ENCODE data around the gene ATP2A3. TPM values are rescaled to one million over a fixed set of nuclear protein-coding genes. Genes with fewer than 3 reads are reported as not detected.

ATP2A3 gene
- polyA plus RNA-seq, 3 donors: 6.9 to 46.5 (median 9.5) TPM

DNA sequence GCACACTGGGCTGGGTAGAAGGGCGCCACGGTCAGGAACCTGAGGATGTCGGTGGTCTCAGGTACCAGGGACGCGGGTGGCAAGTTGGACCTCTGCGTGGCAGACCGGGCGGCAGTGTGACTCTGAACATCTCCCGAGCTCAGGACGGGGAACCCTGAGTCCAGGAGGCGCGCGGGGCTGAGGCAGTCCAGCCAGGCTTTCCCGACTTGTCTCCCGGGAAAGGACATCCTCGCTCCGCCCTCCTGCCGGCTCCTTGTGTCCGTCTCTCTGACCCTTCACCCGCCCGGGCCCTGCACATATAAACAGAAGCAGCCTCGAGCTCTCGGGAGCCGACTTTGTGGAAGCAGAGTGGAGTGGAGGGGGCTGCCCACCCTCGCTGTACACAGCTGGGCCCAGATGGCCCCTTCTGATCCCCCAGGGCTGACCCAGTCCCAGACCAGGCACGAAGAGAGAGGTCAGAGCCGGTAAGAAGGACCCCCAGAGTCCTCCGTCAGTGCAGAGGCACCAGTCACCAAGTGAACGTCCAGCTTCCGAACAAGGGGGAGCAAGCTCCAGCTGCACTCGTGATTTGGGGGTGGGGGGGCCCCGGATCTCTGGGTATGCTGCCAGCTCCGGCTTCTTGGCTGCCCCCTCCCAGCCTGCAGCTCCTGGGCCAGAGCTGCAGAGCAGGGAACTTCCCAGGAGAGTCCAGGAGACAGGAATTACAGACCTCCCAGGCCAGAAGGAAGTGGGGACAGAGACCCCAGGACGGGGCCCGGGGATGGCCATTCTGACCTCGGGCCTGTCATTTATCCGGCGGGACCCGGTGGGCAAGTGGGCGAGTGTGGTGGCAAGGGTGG lies 39.5 kb downstream of the ATP2A3 start:
- no peak for DNase-seq
- TF ChIP-seq, protein P1, sequence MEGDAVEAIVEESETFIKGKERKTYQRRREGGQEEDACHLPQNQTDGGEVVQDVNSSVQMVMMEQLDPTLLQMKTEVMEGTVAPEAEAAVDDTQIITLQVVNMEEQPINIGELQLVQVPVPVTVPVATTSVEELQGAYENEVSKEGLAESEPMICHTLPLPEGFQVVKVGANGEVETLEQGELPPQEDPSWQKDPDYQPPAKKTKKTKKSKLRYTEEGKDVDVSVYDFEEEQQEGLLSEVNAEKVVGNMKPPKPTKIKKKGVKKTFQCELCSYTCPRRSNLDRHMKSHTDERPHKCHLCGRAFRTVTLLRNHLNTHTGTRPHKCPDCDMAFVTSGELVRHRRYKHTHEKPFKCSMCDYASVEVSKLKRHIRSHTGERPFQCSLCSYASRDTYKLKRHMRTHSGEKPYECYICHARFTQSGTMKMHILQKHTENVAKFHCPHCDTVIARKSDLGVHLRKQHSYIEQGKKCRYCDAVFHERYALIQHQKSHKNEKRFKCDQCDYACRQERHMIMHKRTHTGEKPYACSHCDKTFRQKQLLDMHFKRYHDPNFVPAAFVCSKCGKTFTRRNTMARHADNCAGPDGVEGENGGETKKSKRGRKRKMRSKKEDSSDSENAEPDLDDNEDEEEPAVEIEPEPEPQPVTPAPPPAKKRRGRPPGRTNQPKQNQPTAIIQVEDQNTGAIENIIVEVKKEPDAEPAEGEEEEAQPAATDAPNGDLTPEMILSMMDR (IDR thresholded peaks at IDR 0.05): no peak
- H3K27ac Mint-ChIP-seq: peak overlapping the region in 1 of 7 donors; percentile 50

DNA sequence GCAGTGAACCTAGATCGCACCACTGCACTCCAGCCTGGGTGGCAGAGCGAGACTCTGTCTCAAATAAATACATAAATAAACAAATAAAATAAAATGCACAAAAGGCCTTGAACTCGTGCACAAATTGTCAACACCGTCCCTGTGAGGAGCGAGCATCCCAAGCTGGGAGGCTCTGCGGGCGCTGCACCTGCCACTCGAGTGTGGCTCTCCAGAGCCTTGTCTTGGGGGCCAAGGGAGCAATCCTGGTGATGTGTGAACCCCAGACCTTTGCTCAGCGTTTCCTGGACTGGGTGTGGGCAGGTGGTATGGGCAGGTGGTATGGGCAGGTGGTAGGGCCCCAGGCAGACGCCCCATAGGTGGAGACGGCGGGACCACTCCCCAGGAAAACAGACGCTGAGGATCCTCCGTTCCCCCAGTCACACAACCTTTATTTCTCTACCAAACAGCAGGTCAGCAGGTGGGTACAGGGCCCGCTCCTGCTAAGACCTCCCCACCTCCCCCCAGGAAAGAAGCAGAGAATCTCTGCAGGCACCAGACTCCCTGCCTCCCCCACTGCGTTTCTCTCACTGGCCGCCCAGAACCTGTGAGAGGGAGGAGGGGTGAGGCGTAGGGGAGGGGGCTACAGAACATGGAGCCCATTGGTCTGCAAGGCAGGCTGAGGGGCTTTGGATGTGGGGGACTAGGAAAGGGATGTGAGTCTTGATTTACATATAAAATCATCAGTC lies 40.6 kb downstream of the ATP2A3 start:
- Histone ChIP-seq H3K36me3 (replicated peaks in 1 of 2; ENCODE audit: control insufficient read depth in 1 of 2, insufficient read depth in 2 of 2, low read length in 2 of 2) (peaks cover 28 to 40% of the 10 kb centered on the region in 2 donors), H3K27ac (ENCODE audit: low read depth in 1 of 2, low read length in 2 of 2) (no peak overlapping the region), H3K9ac (ENCODE audit: insufficient read depth, low read length, poor library complexity, severe bottlenecking) (no peak overlapping the region), H4K20me1 (ENCODE audit: insufficient read depth, low read length) (no peaks in the 10 kb centered on the region), H3K4me3 (replicated peaks in 1 of 3; ENCODE audit: low read depth in 2 of 3, low read length in 3 of 3) (no peak overlapping the region), H3K27me3 (ENCODE audit: control insufficient read depth in 2 of 2, insufficient read depth in 2 of 2, low read length in 2 of 2) (no peaks in the 10 kb centered on the region), H3K4me2 (replicated peaks; ENCODE audit: extremely low read depth, low read length, poor library complexity, severe bottlenecking) (no peak overlapping the region), H2AFZ (ENCODE audit: insufficient read depth, low read depth, low read length, poor library complexity, severe bottlenecking) (no peak overlapping the region), H3K4me1 (ENCODE audit: control insufficient read depth in 1 of 2, insufficient read depth in 2 of 2, low read length in 2 of 2) (peaks cover 5 to 7% of the 10 kb centered on the region in 2 donors), H3K79me2 (ENCODE audit: insufficient read depth, low read length) (no peaks in the 10 kb centered on the region), H3K9me3 (replicated peaks in 1 of 2; ENCODE audit: control insufficient read depth in 1 of 2, insufficient read depth in 1 of 2, low read length in 2 of 2) (no peaks in the 10 kb centered on the region)
- peak overlapping the region in 2 of 7 donors; percentile 27 to 54 for H3K27ac Mint-ChIP-seq
- H3K4me3 Mint-ChIP-seq: no peak overlapping the region
- DNase-seq: no peak
- TF ChIP-seq, protein P1 (IDR thresholded peaks at IDR 0.05): no peak
- H3K36me3 Mint-ChIP-seq: peaks cover 32 to 44% of the 10 kb centered on the region in 2 donors
- peaks cover 0 to 5% (median 3%) of the 10 kb centered on the region in 3 donors for H3K27me3 Mint-ChIP-seq (ENCODE audit: low read depth in 3 of 3)
- H3K4me1 Mint-ChIP-seq: peaks cover 2% of the 10 kb centered on the region
- intact Hi-C loops (cut with micrococcal nuclease): no loop called here
- whole genome bisulfite sequencing (ENCODE audit: insufficient coverage): 95% methylated on average over 10 of the region's 18 CpGs
- peaks cover 0 to 3% (median 0%) of the 10 kb centered on the region in 7 donors for H3K9me3 Mint-ChIP-seq

More for the DNA sequence above, 39.5 kb downstream of the ATP2A3 start:
- H3K9me3 ChIP-seq (replicated peaks in 1 of 2; ENCODE audit: control insufficient read depth in 1 of 2, insufficient read depth in 1 of 2, low read length in 2 of 2): no peaks in the 10 kb centered on the region
- H3K27ac ChIP-seq (ENCODE audit: low read depth in 1 of 2, low read length in 2 of 2): no peak overlapping the region
- Mint-ChIP-seq H3K4me1 (peaks cover 2% of the 10 kb centered on the region), H3K4me3 (no peak overlapping the region), H3K9me3 (peaks cover 0 to 3% (median 0%) of the 10 kb centered on the region in 7 donors), H3K27me3 (ENCODE audit: low read depth in 3 of 3) (peaks cover 0 to 5% (median 3%) of the 10 kb centered on the region in 3 donors), H3K36me3 (peaks cover 36 to 55% of the 10 kb centered on the region in 2 donors)
- H4K20me1 ChIP-seq (ENCODE audit: insufficient read depth, low read length): no peaks in the 10 kb centered on the region
- no peaks in the 10 kb centered on the region for H3K27me3 ChIP-seq (ENCODE audit: control insufficient read depth in 2 of 2, insufficient read depth in 2 of 2, low read length in 2 of 2)
- no peak overlapping the region for H3K4me2 ChIP-seq (replicated peaks; ENCODE audit: extremely low read depth, low read length, poor library complexity, severe bottlenecking)
- 91% methylated on average over 30 of the region's 40 CpGs for WGBS (ENCODE audit: insufficient coverage)
- no peak overlapping the region for H3K4me3 ChIP-seq (replicated peaks in 1 of 3; ENCODE audit: low read depth in 2 of 3, low read length in 3 of 3)
- no peaks in the 10 kb centered on the region for H3K4me1 ChIP-seq (ENCODE audit: control insufficient read depth in 1 of 2, insufficient read depth in 2 of 2, low read length in 2 of 2)
- intact Hi-C loops (cut with micrococcal nuclease): loop anchor here in 1 of 2 donors (5.0 kb wide), 1 partner anchor 88 kb away; no protein-coding TSS in a partner anchor
- H3K36me3 ChIP-seq (replicated peaks in 1 of 2; ENCODE audit: control insufficient read depth in 1 of 2, insufficient read depth in 2 of 2, low read length in 2 of 2): peaks cover 37 to 51% of the 10 kb centered on the region in 2 donors
- no peak overlapping the region for H2AFZ ChIP-seq (ENCODE audit: insufficient read depth, low read depth, low read length, poor library complexity, severe bottlenecking)
- H3K79me2 ChIP-seq (ENCODE audit: insufficient read depth, low read length): no peaks in the 10 kb centered on the region
- no peak overlapping the region for H3K9ac ChIP-seq (ENCODE audit: insufficient read depth, low read length, poor library complexity, severe bottlenecking)

Measured in CD14-positive monocyte (primary cell).